KMS-11 (cell line): ENCODE results near the gene RGS21.

Experiments
- H2AFZ ChIP-seq: fragments of 200-600 bp; sonication (generic); 2 replicates; pipeline ENCODE4 v1.6.1; 2016; ENCODE audit warnings: antibody characterized with exemption, mixed run types, low read depth
- H3K27ac ChIP-seq: fragments of 200-600 bp; sonication (generic); 2 replicates; pipeline ENCODE4 v1.6.1; 2016; ENCODE audit warnings: mild to moderate bottlenecking, mixed run types
- H3K27me3 ChIP-seq: fragments of 200-600 bp; sonication (generic); 2 replicates; pipeline ENCODE4 v1.6.1; 2017; ENCODE audit warnings: mild to moderate bottlenecking, low read depth, mixed run types, moderate library complexity; ENCODE audit not compliant: insufficient read depth
- H3K36me3 ChIP-seq: fragments of 200-600 bp; sonication (generic); 2 replicates; pipeline ENCODE4 v1.6.1; 2017; ENCODE audit warnings: mild to moderate bottlenecking, mixed run types; ENCODE audit not compliant: insufficient read depth
- H3K4me1 ChIP-seq: fragments of 200-600 bp; sonication (generic); 2 replicates; pipeline ENCODE4 v1.6.1; 2016; ENCODE audit warnings: mild to moderate bottlenecking, low read depth, mixed run types; ENCODE audit not compliant: poor library complexity, severe bottlenecking
- H3K4me2 ChIP-seq: fragments of 200-600 bp; sonication (generic); 2 replicates; pipeline ENCODE4 v1.7.0; 2016; ENCODE audit warnings: mild to moderate bottlenecking, mixed run types
- H3K4me3 ChIP-seq: fragments of 200-600 bp; sonication (generic); IDR thresholded peaks from 2 replicates; pipeline ENCODE4 v1.6.1; 2017; ENCODE audit warnings: low read depth, low read length, mixed read lengths; ENCODE audit not compliant: insufficient read depth
- H3K79me2 ChIP-seq: fragments of 200-600 bp; sonication (generic); 2 replicates; pipeline ENCODE4 v1.6.1; 2016; ENCODE audit warnings: low read depth, mixed run types; ENCODE audit not compliant: insufficient read depth
- H3K9ac ChIP-seq: fragments of 200-600 bp; sonication (generic); 2 replicates; pipeline ENCODE4 v1.6.1; 2016; ENCODE audit warnings: mild to moderate bottlenecking, mixed run types
- H4K20me1 ChIP-seq: fragments of 200-600 bp; sonication (generic); 2 replicates; pipeline ENCODE4 v1.6.1; 2016; ENCODE audit warnings: mild to moderate bottlenecking, mixed run types; ENCODE audit not compliant: insufficient read depth
- TF ChIP-seq, protein P1 (sequence below): fragments of 200-600 bp; sonication (generic); conservative IDR thresholded peaks from 2 replicates; pipeline ENCODE4 v1.6.1; 2017; ENCODE audit warnings: low read depth, mild to moderate bottlenecking, antibody characterized with exemption, low read length, moderate library complexity, mixed read lengths

Gene RGS21

DNA sequence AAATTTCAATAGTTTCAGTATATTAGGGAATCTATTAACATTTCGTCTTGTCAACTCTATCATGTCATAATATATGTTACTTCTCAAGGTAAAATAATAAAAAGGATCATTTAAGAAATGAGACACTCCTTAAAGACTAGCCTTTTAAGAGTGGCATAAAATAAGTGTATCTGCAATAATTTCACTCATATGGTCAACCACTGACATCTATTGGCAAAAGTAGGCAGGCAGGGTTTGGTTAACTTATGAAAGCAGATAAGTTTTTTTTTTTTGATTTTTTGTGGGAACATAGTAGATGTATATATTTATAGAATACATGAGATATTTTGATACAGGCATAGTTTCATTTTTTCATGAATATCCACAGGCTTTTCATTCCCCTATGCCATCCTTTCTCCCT is 5.5 kb upstream of the RGS21 start:
- H3K79me2 ChIP-seq = no peaks in the 10 kb centered on the region
- H3K4me3 ChIP-seq = no peak overlapping the region
- H3K27ac ChIP-seq = no peak overlapping the region
- H3K9ac ChIP-seq = no peak overlapping the region
- TF ChIP-seq, protein P1, sequence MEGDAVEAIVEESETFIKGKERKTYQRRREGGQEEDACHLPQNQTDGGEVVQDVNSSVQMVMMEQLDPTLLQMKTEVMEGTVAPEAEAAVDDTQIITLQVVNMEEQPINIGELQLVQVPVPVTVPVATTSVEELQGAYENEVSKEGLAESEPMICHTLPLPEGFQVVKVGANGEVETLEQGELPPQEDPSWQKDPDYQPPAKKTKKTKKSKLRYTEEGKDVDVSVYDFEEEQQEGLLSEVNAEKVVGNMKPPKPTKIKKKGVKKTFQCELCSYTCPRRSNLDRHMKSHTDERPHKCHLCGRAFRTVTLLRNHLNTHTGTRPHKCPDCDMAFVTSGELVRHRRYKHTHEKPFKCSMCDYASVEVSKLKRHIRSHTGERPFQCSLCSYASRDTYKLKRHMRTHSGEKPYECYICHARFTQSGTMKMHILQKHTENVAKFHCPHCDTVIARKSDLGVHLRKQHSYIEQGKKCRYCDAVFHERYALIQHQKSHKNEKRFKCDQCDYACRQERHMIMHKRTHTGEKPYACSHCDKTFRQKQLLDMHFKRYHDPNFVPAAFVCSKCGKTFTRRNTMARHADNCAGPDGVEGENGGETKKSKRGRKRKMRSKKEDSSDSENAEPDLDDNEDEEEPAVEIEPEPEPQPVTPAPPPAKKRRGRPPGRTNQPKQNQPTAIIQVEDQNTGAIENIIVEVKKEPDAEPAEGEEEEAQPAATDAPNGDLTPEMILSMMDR = peak; percentile 57
- no peaks in the 10 kb centered on the region for H4K20me1 ChIP-seq
- H3K4me2 ChIP-seq = no peak overlapping the region
- H3K36me3 ChIP-seq = no peaks in the 10 kb centered on the region
- H3K4me1 ChIP-seq = no peaks in the 10 kb centered on the region
- no peak overlapping the region for H2AFZ ChIP-seq
- H3K27me3 ChIP-seq = no peaks in the 10 kb centered on the region

DNA sequence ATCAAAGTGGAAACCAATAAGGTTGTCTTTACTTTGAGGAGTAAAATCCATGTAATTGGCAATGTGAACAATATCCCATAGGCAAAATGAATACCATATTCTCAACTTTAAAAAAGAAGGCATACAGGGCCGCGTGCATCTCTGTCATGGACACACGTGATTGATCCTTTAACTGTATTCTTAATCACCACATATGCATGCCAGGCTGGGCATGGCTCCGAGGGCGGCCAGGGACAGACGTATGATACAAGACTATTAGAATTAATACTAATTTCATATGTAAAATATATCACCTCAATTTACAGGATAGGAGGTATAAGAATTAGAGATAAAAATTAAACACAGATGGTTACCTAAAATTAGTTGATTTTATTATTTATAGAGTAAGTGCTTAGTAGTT is 11.2 kb downstream of the RGS21 start:
- no peak overlapping the region for H3K4me3 ChIP-seq
- TF ChIP-seq, protein P1 = no peak

DNA sequence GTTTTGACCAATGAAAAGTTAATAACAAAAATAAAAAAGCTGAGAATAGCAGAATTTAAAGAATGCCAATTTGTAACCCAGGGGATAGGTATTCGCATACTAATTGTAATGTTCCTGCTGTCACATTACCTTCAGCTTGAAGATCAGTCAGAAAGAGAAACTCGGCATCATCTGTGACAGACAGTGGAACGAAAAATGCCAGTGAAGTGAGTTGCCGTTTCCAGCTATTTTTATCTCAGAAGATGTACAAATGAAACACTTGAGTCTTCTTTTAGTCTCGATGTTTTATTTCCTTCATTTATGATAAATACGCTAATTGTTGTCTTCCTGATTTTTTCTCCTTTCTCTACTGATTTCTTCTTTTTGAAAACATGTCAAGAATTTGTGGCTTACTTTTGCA is 26.1 kb downstream of the RGS21 start:
- H2AFZ ChIP-seq = peak overlapping the region; percentile 63
- no peak overlapping the region for H3K4me3 ChIP-seq

More for the DNA sequence above, 11.2 kb downstream of the RGS21 start:
- Histone ChIP-seq H3K27me3 (no peaks in the 10 kb centered on the region), H3K4me1 (no peaks in the 10 kb centered on the region), H3K79me2 (no peaks in the 10 kb centered on the region), H3K9ac (no peak overlapping the region), H3K36me3 (no peaks in the 10 kb centered on the region), H3K4me2 (no peak overlapping the region), H4K20me1 (no peaks in the 10 kb centered on the region), H3K27ac (no peak overlapping the region), H2AFZ (no peak overlapping the region)

DNA sequence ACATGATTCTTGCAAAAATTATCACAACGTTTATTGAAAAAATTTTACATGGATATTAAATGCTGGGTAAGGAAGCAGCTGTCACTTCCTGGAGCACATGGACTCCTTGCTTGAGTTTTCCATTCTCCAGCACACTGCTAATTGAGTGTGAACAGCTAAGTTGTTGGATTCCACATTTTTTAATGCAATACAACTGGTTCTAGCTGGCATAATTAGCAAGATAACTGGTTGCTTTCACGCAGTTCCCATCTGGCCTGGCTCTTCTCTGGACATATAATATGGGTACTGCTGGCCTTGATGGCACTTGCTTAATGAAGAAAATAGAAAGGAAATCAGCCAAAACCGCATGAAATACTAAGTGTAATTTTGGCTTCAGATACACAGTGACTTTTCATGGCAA is 26.6 kb downstream of the RGS21 start:
- Histone ChIP-seq H3K27me3 (no peaks in the 10 kb centered on the region), H3K79me2 (no peaks in the 10 kb centered on the region), H3K36me3 (no peaks in the 10 kb centered on the region), H3K27ac (peak overlapping the region; percentile 2; the same call in 1 of the 2 replicates), H3K4me3 (no peak overlapping the region), H4K20me1 (no peaks in the 10 kb centered on the region), H2AFZ (peak overlapping the region; percentile 63), H3K9ac (peak overlapping the region; percentile 13; the same call in 1 of the 2 replicates), H3K4me2 (peak overlapping the region; percentile 30; the same call in 1 of the 2 replicates), H3K4me1 (peaks cover 14% of the 10 kb centered on the region)
- TF ChIP-seq, protein P1 = no peak

More for the DNA sequence above, 26.1 kb downstream of the RGS21 start:
- no peaks in the 10 kb centered on the region for H3K36me3 ChIP-seq
- H3K79me2 ChIP-seq = no peaks in the 10 kb centered on the region
- H3K9ac ChIP-seq = peak overlapping the region; percentile 13; the same call in 1 of the 2 replicates
- peak overlapping the region; percentile 2; the same call in 1 of the 2 replicates for H3K27ac ChIP-seq
- H4K20me1 ChIP-seq = no peaks in the 10 kb centered on the region
- TF ChIP-seq, protein P1 = no peak
- H3K27me3 ChIP-seq = no peaks in the 10 kb centered on the region
- H3K4me1 ChIP-seq = peaks cover 14% of the 10 kb centered on the region
- peak overlapping the region; percentile 30; the same call in 1 of the 2 replicates for H3K4me2 ChIP-seq
